Measurements from ENCODE around the gene EDA. TPM values are rescaled to one million over a fixed set of nuclear protein-coding genes. Genes with fewer than 3 reads are reported as not detected.

The EDA gene
- total RNA-seq, 4 donors from 2014 or later: 0.37 to 12.4 (median 3.8) TPM

DNA sequence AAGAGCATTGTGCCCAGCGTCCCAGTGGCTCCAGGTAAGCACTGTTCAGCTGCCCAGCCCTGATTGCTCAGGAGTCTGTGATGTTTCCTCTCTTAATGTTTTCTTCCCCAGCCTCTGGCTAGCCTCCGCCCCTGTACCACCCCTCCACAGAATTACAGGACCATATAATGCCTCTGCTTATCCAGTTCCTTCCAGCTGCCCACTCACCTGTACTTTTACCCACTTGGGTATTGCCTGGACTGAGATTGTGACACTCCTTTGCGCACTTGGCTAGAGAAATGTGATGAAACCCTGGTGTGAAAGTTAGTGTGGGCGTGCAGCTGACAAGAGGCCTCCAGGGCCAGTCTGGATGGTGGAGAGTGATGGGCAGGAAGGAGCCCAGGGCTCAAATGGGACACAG lies 434.0 kb downstream of the EDA start, which contains the start of gene AWAT2:
Gene AWAT2, minus strand, starts transcription at position 14 of the 400 bp plus-strand sequence. Its CDS starts 6 bp downstream, at position 8.
- no peaks in the 10 kb centered on the region for H3K36me3 ChIP-seq
- DNase-seq: no peak
- no peaks in the 10 kb centered on the region for H3K27me3 ChIP-seq
- H3K4me3 ChIP-seq: no peak within 1 kb of the TSS
- intact Hi-C loops (cut with DNase I; ENCODE audit: low total_unique reads) (no loop called here), in situ Hi-C loops (cut with MboI; ENCODE audit: low pct_ligation_motif_present in 1 of 4, low pct_unique_long_range_greater_than_20kb in 1 of 4, low sequenced_read_pairs in 3 of 4) (loop anchor here in 2 of 4 donors (25.0 kb wide), 1 partner anchor 513 kb away; no protein-coding TSS in a partner anchor)
- no peaks in the 10 kb centered on the region for H3K4me1 ChIP-seq
- no peak for TF ChIP-seq POLR2AphosphoS5 (IDR thresholded peaks at IDR 0.05)
- TF ChIP-seq POLR2A (IDR thresholded peaks at IDR 0.05): no peak
- TF ChIP-seq, protein P1, sequence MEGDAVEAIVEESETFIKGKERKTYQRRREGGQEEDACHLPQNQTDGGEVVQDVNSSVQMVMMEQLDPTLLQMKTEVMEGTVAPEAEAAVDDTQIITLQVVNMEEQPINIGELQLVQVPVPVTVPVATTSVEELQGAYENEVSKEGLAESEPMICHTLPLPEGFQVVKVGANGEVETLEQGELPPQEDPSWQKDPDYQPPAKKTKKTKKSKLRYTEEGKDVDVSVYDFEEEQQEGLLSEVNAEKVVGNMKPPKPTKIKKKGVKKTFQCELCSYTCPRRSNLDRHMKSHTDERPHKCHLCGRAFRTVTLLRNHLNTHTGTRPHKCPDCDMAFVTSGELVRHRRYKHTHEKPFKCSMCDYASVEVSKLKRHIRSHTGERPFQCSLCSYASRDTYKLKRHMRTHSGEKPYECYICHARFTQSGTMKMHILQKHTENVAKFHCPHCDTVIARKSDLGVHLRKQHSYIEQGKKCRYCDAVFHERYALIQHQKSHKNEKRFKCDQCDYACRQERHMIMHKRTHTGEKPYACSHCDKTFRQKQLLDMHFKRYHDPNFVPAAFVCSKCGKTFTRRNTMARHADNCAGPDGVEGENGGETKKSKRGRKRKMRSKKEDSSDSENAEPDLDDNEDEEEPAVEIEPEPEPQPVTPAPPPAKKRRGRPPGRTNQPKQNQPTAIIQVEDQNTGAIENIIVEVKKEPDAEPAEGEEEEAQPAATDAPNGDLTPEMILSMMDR (IDR thresholded peaks at IDR 0.05): no peak
- TF ChIP-seq EP300 (IDR thresholded peaks at IDR 0.05; ENCODE audit: low read depth): no peak
- 69% methylated on average over 4 of the region's 4 CpGs; no CpG with 5 or more reads in 1 of the 2 donors for WGBS, 2 donors (ENCODE audit: low coverage in 1 of 2)
- no peak within 1 kb of the TSS for H3K27ac ChIP-seq
- no peaks in the 10 kb centered on the region for H3K9me3 ChIP-seq

DNA sequence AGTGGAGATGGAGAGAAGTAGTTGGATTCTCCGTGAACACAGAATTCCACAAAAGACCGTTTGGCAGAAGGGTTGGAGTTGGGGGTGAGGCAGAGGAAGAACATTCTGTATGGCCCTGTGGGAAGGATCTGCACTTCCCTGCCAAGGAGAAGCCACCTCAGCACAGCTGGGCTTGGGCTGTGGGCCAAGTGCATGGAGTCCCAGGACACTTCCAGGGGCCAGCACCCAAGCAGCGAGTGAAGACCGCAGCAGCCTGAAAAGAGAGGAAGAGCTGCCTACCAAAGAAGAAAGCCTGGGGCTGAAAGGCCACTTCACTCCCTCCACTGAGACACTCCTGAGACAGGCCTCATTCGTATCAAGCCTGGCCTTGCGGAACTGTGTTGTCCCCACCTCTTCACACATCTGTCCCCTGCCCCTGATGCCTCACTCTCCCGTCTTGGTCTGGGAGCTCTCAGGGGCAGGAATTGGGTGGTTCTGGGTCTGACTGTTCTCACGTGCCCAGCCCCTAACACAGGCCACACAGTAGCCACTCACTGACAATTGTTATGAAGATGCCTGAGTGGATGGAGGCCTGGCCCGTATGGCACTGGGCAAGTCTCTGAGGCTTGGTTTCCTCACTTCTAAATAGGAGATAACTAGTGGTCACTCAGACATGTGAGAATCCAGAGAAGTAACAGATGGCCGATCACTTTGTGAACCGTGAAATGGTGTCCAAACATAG lies 437.1 kb downstream of the EDA start:
- Histone ChIP-seq H3K36me3 (no peaks in the 10 kb centered on the region), H3K4me1 (no peaks in the 10 kb centered on the region), H3K27ac (no peak overlapping the region), H3K9me3 (no peaks in the 10 kb centered on the region), H3K27me3 (no peaks in the 10 kb centered on the region), H3K4me3 (no peak overlapping the region)
- TF ChIP-seq POLR2A (IDR thresholded peaks at IDR 0.05): no peak
- TF ChIP-seq, protein P1 (IDR thresholded peaks at IDR 0.05): no peak
- TF ChIP-seq POLR2AphosphoS5 (IDR thresholded peaks at IDR 0.05): no peak
- no peak for TF ChIP-seq EP300 (IDR thresholded peaks at IDR 0.05; ENCODE audit: low read depth)
- 70% methylated on average over 9 of the region's 11 CpGs; no CpG with 5 or more reads in 1 of the 2 donors for WGBS, 2 donors (ENCODE audit: low coverage in 1 of 2)
- no peak for DNase-seq
- in situ Hi-C loops (cut with MboI; ENCODE audit: low pct_ligation_motif_present in 1 of 4, low pct_unique_long_range_greater_than_20kb in 1 of 4, low sequenced_read_pairs in 3 of 4) (no loop called here), intact Hi-C loops (cut with DNase I; ENCODE audit: low total_unique reads) (no loop called here)

DNA sequence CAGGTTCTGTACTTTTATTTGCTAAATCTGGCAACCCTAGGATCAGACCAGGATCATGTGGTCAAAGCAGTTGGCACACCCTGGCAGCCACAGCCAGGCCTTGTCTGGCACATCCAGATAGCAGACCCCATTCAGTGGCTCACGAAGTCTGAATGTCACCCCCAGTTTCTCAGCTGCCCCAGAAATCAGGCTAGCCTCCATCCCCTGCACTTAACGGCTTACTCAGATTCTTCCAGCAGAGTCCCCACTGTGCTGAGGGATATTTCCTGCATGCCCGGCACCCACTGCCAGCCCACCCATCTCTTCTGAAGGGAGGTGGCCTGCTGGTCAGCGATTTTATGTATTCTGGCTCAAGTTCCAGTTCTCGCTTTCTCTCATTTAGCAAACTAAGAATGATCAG lies 438.5 kb downstream of the EDA start:
- in situ Hi-C loops (cut with MboI; ENCODE audit: low pct_ligation_motif_present in 1 of 4, low pct_unique_long_range_greater_than_20kb in 1 of 4, low sequenced_read_pairs in 3 of 4) (no loop called here), intact Hi-C loops (cut with DNase I; ENCODE audit: low total_unique reads) (no loop called here)
- Histone ChIP-seq H3K36me3 (no peaks in the 10 kb centered on the region), H3K27me3 (no peaks in the 10 kb centered on the region), H3K4me3 (no peak overlapping the region), H3K9me3 (no peaks in the 10 kb centered on the region), H3K4me1 (no peaks in the 10 kb centered on the region), H3K27ac (no peak overlapping the region)
- no peak for TF ChIP-seq POLR2AphosphoS5 (IDR thresholded peaks at IDR 0.05)
- WGBS, 2 donors (ENCODE audit: low coverage in 1 of 2): 73% methylated on average over 5 of the region's 5 CpGs; no CpG with 5 or more reads in 1 of the 2 donors
- DNase-seq: no peak

DNA sequence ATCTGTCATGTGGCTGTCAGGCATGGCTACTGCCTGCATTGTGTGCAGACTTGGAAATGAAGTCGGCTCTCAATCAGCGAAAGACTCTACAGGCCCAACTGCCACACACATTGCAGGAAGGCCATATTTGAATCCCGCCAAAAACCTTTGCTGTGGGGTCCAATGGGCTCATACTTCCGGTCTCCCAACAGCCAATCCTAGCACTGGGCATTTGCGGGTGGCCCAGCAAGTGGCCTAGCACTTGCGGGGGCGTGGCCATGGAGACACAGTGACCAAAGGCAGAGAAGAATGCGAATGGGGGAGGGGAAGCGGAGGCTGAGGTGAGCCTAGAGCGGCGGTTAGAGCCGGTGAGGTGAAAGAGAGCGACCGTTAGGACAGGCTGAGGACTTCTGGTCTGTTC lies 446.2 kb downstream of the EDA start, which contains the start of gene OTUD6A:
Gene OTUD6A, plus strand, starts transcription at position 382 of the 400 bp plus-strand sequence. CDS start 68 bp downstream, outside the sequence.
- no peak within 1 kb of the TSS for H3K27ac ChIP-seq
- intact Hi-C loops (cut with DNase I; ENCODE audit: low total_unique reads) (no loop called here), in situ Hi-C loops (cut with MboI; ENCODE audit: low pct_ligation_motif_present in 1 of 4, low pct_unique_long_range_greater_than_20kb in 1 of 4, low sequenced_read_pairs in 3 of 4) (no loop called here)
- H3K4me3 ChIP-seq: no peak within 1 kb of the TSS
- TF ChIP-seq, protein P1 (IDR thresholded peaks at IDR 0.05): no peak
- TF ChIP-seq EP300 (IDR thresholded peaks at IDR 0.05; ENCODE audit: low read depth) (no peak), POLR2AphosphoS5 (IDR thresholded peaks at IDR 0.05) (no peak), POLR2A (IDR thresholded peaks at IDR 0.05) (no peak)
- no peaks in the 10 kb centered on the region for H3K9me3 ChIP-seq
- no peaks in the 10 kb centered on the region for H3K4me1 ChIP-seq
- no peaks in the 10 kb centered on the region for H3K27me3 ChIP-seq
- no peak for DNase-seq
- no peaks in the 10 kb centered on the region for H3K36me3 ChIP-seq
- WGBS, 2 donors (ENCODE audit: low coverage in 1 of 2): 89% methylated on average over 14 of the region's 14 CpGs; no CpG with 5 or more reads in 1 of the 2 donors
